Calu3 (cell line): ENCODE data around the gene MAPK4. TPM values are rescaled to one million over a fixed set of nuclear protein-coding genes. Genes with fewer than 3 reads are reported as not detected.
"Not testable (repeated sequence)": the region's sequence is repeated elsewhere in the genome, so short reads cannot be mapped to it uniquely, and the experiment has no call there.

Experiments used
- Bru-seq: library from RNA; stranded (reverse); fragments of 400-500 nt; gene quantifications from one replicate; lab custom pipeline; 2021; lab: Mats Ljungman, UMichigan
- BruChase-seq, 2 experiments: library from RNA; stranded (reverse); fragments of 400-500 nt; gene quantifications; one replicate each; lab custom pipeline; 2021; lab: Mats Ljungman, UMichigan
- BruUV-seq: library from RNA; stranded (reverse); fragments of 400-500 nt; replicated peaks from 2 replicates; lab custom pipeline; 2021; lab: Mats Ljungman, UMichigan
- CTCF ChIA-PET: fragments of 300-600 bp; sonication (Branson Sonifier 250); formaldehyde crosslinking; loops from one replicate; lab custom pipeline; 2022; ENCODE audit warnings: antibody characterized with exemption; lab: Charles Lee
- DNase-seq: peaks from one replicate; pipeline ENCODE4 v3.0.0; 2022
- H3K27ac Mint-ChIP-seq: one replicate; pipeline ENCODE4 v1.8.0; 2022; ENCODE audit warnings: mixed read lengths; ENCODE audit not compliant: unreplicated experiment
- H3K27me3 Mint-ChIP-seq: one replicate; pipeline ENCODE4 v1.8.0; 2022; ENCODE audit warnings: mixed read lengths; ENCODE audit not compliant: unreplicated experiment
- H3K36me3 Mint-ChIP-seq: one replicate; pipeline ENCODE4 v1.8.0; 2022; ENCODE audit warnings: mild to moderate bottlenecking, moderate library complexity, mixed read lengths; ENCODE audit not compliant: insufficient read depth, unreplicated experiment
- H3K4me1 Mint-ChIP-seq: one replicate; pipeline ENCODE4 v1.8.0; 2022; ENCODE audit warnings: mild to moderate bottlenecking, low read depth, mixed read lengths; ENCODE audit not compliant: unreplicated experiment
- H3K4me3 Mint-ChIP-seq: one replicate; pipeline ENCODE4 v1.8.0; 2022; ENCODE audit warnings: mild to moderate bottlenecking, low read depth, moderate library complexity, mixed read lengths; ENCODE audit not compliant: unreplicated experiment
- H3K9me3 Mint-ChIP-seq: one replicate; pipeline ENCODE4 v1.8.0; 2022; ENCODE audit warnings: low read depth, mixed read lengths; ENCODE audit not compliant: unreplicated experiment
- intact Hi-C: fragments of 100-400 bp; cut with micrococcal nuclease; formaldehyde crosslinking; loops from one replicate; pipeline ENCODE4 v1.10.0; 2022; ENCODE audit not compliant: unreplicated experiment
- long read RNA-seq: library from polyadenylated mRNA; stranded (forward); transcript quantifications from one replicate; pipeline ENCODE4 v2.0.0, GENCODE V29; 2022
- total RNA-seq: library from RNA; stranded (reverse); gene quantifications from 2 replicates; pipeline ENCODE4 v1.2.3, GENCODE V29; 2022
- TF ChIP-seq, protein P1 (sequence below): fragments of 200-600 bp; IDR thresholded peaks from one replicate; pipeline ENCODE4 v1.8.0; 2022; ENCODE audit warnings: antibody characterized with exemption; ENCODE audit not compliant: unreplicated experiment

Gene MAPK4
- total RNA-seq (not detected in 2 replicates), Bru-seq, nascent RNA (not detected), BruChase-seq, experiment 1, labeled RNA remaining after a 6-hour chase (not detected), BruChase-seq, experiment 2, labeled RNA remaining after a 2-hour chase (percentile 2 among the genes with signal in this experiment)
- long read RNA-seq, full-length matches to known transcripts = 1 of 1 reads
- long read RNA-seq, partial matches to known transcripts = 0 of 1 reads
- long read RNA-seq, other reads (novel, unspliced or antisense) = 0 of 1 reads

GRCh38 chr18:50559752-50560680, at the start of gene MAPK4:
Gene MAPK4, plus strand, starts transcription at chr18:50560087. Its CDS starts 103,872 bp downstream, at chr18:50663959.
- TF ChIP-seq, protein P1, sequence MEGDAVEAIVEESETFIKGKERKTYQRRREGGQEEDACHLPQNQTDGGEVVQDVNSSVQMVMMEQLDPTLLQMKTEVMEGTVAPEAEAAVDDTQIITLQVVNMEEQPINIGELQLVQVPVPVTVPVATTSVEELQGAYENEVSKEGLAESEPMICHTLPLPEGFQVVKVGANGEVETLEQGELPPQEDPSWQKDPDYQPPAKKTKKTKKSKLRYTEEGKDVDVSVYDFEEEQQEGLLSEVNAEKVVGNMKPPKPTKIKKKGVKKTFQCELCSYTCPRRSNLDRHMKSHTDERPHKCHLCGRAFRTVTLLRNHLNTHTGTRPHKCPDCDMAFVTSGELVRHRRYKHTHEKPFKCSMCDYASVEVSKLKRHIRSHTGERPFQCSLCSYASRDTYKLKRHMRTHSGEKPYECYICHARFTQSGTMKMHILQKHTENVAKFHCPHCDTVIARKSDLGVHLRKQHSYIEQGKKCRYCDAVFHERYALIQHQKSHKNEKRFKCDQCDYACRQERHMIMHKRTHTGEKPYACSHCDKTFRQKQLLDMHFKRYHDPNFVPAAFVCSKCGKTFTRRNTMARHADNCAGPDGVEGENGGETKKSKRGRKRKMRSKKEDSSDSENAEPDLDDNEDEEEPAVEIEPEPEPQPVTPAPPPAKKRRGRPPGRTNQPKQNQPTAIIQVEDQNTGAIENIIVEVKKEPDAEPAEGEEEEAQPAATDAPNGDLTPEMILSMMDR = no peak
- CTCF ChIA-PET = interaction anchor here (1.2 kb wide), 1 partner anchor 23 kb away, joined by 3 read pairs; no protein-coding TSS in a partner anchor
- peaks cover 3% of the 10 kb centered on the region for H3K9me3 Mint-ChIP-seq
- H3K4me1 Mint-ChIP-seq = no peaks in the 10 kb centered on the region
- BruUV-seq = no TSS peak
- peak; percentile 60 for DNase-seq
- peaks cover 85% of the 10 kb centered on the region for H3K27me3 Mint-ChIP-seq
- H3K36me3 Mint-ChIP-seq = no peaks in the 10 kb centered on the region
- H3K27ac Mint-ChIP-seq = no peak within 1 kb of the TSS
- peak within 1 kb of the TSS; percentile 53 for H3K4me3 Mint-ChIP-seq
- intact Hi-C loops = no loop called here

GRCh38 chr18:50517277-50517676, 42.6 kb upstream of the MAPK4 start:
- H3K4me3 Mint-ChIP-seq, H3K27ac Mint-ChIP-seq, intact Hi-C loops, H3K36me3 Mint-ChIP-seq, CTCF ChIA-PET, H3K4me1 Mint-ChIP-seq, DNase-seq, H3K9me3 Mint-ChIP-seq, BruUV-seq: not testable (repeated sequence)
- peaks cover 81% of the 10 kb centered on the region for H3K27me3 Mint-ChIP-seq

GRCh38 chr18:50518787-50519546, 40.9 kb upstream of the MAPK4 start:
- Mint-ChIP-seq H3K36me3 (no peaks in the 10 kb centered on the region), H3K27ac (no peak overlapping the region), H3K9me3 (no peaks in the 10 kb centered on the region), H3K4me3 (no peak overlapping the region), H3K4me1 (no peaks in the 10 kb centered on the region), H3K27me3 (peaks cover 87% of the 10 kb centered on the region)
- CTCF ChIA-PET = no interaction called here
- no peak for DNase-seq
- BruUV-seq = no TSS peak
- TF ChIP-seq, protein P1 = no peak
- intact Hi-C loops = no loop called here

DNA sequence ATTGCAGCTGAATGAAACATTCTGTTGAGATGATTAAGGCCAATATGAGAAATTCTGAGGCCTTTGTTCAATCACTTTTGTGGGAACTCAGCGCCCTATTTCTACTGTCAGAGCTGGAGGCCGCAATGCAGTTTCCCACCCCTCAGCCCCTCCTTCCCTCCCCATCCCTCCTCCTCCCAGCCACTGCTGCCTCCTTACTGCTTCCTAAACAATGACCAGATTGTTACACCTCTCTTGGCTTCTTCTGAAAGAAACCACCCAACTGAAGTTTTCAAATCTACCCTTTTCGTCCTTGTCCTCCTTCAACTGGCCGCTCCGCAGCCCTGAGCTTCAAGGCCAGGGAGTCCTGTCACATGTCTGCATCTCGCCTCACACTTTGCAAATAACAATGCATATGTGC, 36.7 kb upstream of the MAPK4 start:
- TF ChIP-seq, protein P1 = no peak
- CTCF ChIA-PET = no interaction called here
- Mint-ChIP-seq H3K9me3 (no peaks in the 10 kb centered on the region), H3K27me3 (peaks cover 92% of the 10 kb centered on the region), H3K27ac (no peak overlapping the region), H3K36me3 (no peaks in the 10 kb centered on the region), H3K4me3 (no peak overlapping the region), H3K4me1 (no peaks in the 10 kb centered on the region)
- intact Hi-C loops = no loop called here
- BruUV-seq = no TSS peak
- no peak for DNase-seq
